OCI-LY1 (cell line): Measurements from ENCODE around the gene KCNMA1.

Source experiments
- H2AFZ ChIP-seq: fragments of 200-600 bp; sonication (generic), shearing (Covaris generic); 2 replicates; pipeline ENCODE4 v1.6.0; 2014; ENCODE audit warnings: antibody characterized with exemption, mild to moderate bottlenecking, low read length
- H3F3A ChIP-seq: fragments of 200-600 bp; sonication (generic), shearing (Covaris generic); 2 replicates; pipeline ENCODE4 v1.6.0; 2014; ENCODE audit warnings: mild to moderate bottlenecking, antibody characterized with exemption, low read length, moderate library complexity; ENCODE audit not compliant: insufficient read depth
- H3K27ac ChIP-seq: fragments of 200-600 bp; sonication (generic); 2 replicates; pipeline ENCODE4 v1.5.1; 2014; ENCODE audit warnings: low read length, mixed run types, mild to moderate bottlenecking, low read depth; ENCODE audit not compliant: poor library complexity, severe bottlenecking
- H3K27me3 ChIP-seq: fragments of 200-600 bp; sonication (generic); 2 replicates; pipeline ENCODE4 v1.6.0; 2014; ENCODE audit warnings: antibody characterized with exemption, mild to moderate bottlenecking, low read length, moderate library complexity; ENCODE audit not compliant: insufficient read depth
- H3K36me3 ChIP-seq: fragments of 200-600 bp; sonication (generic); 2 replicates; pipeline ENCODE4 v1.6.1; 2014; ENCODE audit warnings: mild to moderate bottlenecking, antibody characterized with exemption, low read length, moderate library complexity, mixed read lengths; ENCODE audit not compliant: insufficient read depth
- H3K4me1 ChIP-seq: fragments of 200-600 bp; sonication (generic); 2 replicates; pipeline ENCODE4 v1.5.1; 2014; ENCODE audit warnings: mild to moderate bottlenecking, low read length, moderate library complexity; ENCODE audit not compliant: insufficient read depth, severe bottlenecking
- H3K4me2 ChIP-seq: fragments of 200-600 bp; sonication (generic), shearing (Covaris generic); 2 replicates; pipeline ENCODE4 v1.6.1; 2014; ENCODE audit warnings: low read length
- H3K4me3 ChIP-seq: fragments of 200-600 bp; sonication (generic); 2 replicates; pipeline ENCODE4 v1.5.1; 2014; ENCODE audit warnings: low read length, low read depth, mild to moderate bottlenecking, mixed read lengths; ENCODE audit not compliant: poor library complexity, severe bottlenecking
- H3K79me2 ChIP-seq: fragments of 200-600 bp; shearing (Covaris generic); 2 replicates; pipeline ENCODE4 v1.6.1; 2016; ENCODE audit warnings: mixed run types, low read length, mixed read lengths; ENCODE audit not compliant: insufficient read depth
- H3K9ac ChIP-seq: fragments of 200-600 bp; sonication (generic), shearing (Covaris generic); 2 replicates; pipeline ENCODE4 v1.6.1; 2014; ENCODE audit warnings: mild to moderate bottlenecking, low read length, mixed read lengths
- H3K9me2 ChIP-seq: fragments of 200-600 bp; sonication (generic), shearing (Covaris generic); 2 replicates; pipeline ENCODE4 v1.6.1; 2014; ENCODE audit warnings: low read depth, mild to moderate bottlenecking, low read length, mixed read lengths
- H3K9me3 ChIP-seq: fragments of 200-600 bp; shearing (Covaris generic); 2 replicates; pipeline ENCODE4 v1.6.1; 2014; ENCODE audit warnings: low read length, mixed read lengths
- H4K20me1 ChIP-seq: fragments of 200-600 bp; sonication (generic), shearing (Covaris generic); 2 replicates; pipeline ENCODE4 v1.6.0; 2016; ENCODE audit warnings: mild to moderate bottlenecking, low read length; ENCODE audit not compliant: insufficient read depth
- EZH2 ChIP-seq: fragments of 200-600 bp; sonication (generic), shearing (Covaris generic); IDR thresholded peaks from 2 replicates; pipeline ENCODE4 v1.8.0; 2017; ENCODE audit warnings: borderline replicate concordance, mixed run types, mild to moderate bottlenecking, antibody characterized with exemption, low read length, moderate library complexity, mixed read lengths
- TF ChIP-seq, protein P1 (sequence below): fragments of 200-600 bp; sonication (generic), shearing (Covaris generic); IDR thresholded peaks from 2 replicates; pipeline ENCODE4 v1.5.1; 2017; ENCODE audit warnings: mild to moderate bottlenecking, antibody characterized with exemption, low read length, moderate library complexity, mixed read lengths

The KCNMA1 gene

DNA sequence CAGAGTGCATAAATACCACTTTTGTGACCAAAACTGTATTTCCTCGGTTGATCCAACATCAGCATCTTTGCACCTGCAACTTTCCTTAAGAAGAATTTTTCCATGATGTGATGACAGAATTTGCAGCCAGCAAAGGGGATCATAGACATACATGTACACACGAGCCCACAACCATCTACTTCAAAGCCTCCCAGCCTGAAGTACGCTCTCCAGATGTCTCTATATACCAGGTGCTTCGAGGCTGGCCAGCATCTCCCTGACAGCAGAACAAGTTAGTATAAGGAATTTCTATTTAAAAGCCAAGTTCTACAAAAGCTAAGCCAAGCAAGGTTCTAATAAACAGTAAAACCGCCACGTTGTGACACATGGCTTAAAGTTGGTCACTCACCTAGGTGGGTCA lies 328.5 kb downstream of the KCNMA1 start:
- H3K4me1 ChIP-seq: no peaks in the 10 kb centered on the region
- H3K4me3 ChIP-seq: no peak overlapping the region
- no peaks in the 10 kb centered on the region for H3F3A ChIP-seq
- no peak overlapping the region for H3K9ac ChIP-seq
- H3K27ac ChIP-seq: no peak overlapping the region
- no peaks in the 10 kb centered on the region for H3K79me2 ChIP-seq
- no peaks in the 10 kb centered on the region for H3K9me3 ChIP-seq
- no peak for TF ChIP-seq EZH2
- TF ChIP-seq, protein P1, sequence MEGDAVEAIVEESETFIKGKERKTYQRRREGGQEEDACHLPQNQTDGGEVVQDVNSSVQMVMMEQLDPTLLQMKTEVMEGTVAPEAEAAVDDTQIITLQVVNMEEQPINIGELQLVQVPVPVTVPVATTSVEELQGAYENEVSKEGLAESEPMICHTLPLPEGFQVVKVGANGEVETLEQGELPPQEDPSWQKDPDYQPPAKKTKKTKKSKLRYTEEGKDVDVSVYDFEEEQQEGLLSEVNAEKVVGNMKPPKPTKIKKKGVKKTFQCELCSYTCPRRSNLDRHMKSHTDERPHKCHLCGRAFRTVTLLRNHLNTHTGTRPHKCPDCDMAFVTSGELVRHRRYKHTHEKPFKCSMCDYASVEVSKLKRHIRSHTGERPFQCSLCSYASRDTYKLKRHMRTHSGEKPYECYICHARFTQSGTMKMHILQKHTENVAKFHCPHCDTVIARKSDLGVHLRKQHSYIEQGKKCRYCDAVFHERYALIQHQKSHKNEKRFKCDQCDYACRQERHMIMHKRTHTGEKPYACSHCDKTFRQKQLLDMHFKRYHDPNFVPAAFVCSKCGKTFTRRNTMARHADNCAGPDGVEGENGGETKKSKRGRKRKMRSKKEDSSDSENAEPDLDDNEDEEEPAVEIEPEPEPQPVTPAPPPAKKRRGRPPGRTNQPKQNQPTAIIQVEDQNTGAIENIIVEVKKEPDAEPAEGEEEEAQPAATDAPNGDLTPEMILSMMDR: no peak
- H3K27me3 ChIP-seq: no peaks in the 10 kb centered on the region
- no peaks in the 10 kb centered on the region for H3K36me3 ChIP-seq
- H3K4me2 ChIP-seq: no peak overlapping the region
- no peaks in the 10 kb centered on the region for H3K9me2 ChIP-seq
- no peak overlapping the region for H2AFZ ChIP-seq
- no peaks in the 10 kb centered on the region for H4K20me1 ChIP-seq

DNA sequence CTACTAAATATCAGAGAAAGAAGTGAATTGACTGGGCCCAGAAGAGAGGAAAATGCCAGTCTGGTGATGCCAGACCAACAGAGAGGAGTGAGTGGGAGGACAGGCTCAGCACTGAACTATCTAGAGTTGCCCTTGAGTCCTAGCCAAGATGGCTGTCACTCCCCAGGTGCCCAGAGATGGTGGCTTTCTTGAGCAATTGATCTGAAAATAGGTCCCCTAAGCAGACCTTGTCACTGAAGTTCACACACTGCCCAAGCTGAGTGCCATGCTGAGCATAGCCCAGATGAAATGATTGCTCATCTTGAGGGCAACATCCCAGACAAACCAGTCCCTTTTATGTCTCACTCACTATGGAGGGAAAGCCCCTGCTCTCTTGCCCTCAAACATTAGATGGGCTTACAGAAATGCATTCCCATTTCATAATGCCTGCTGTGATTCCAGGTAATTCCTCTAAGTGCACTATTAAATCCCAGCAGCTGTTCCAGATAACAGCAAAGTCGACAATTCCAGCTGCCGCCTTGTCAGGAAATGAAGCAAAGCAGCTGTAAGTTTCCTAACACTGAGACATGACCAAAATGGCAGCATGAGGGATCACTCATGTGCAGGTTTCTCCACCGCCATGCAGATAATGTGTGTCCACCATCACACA lies 329.4 kb downstream of the KCNMA1 start:
- TF ChIP-seq, protein P1: no peak
- no peak for TF ChIP-seq EZH2
- H3K9me3 ChIP-seq: no peaks in the 10 kb centered on the region
- no peak overlapping the region for H3K4me3 ChIP-seq
- no peaks in the 10 kb centered on the region for H3K36me3 ChIP-seq
- no peak overlapping the region for H3K9ac ChIP-seq
- no peak overlapping the region for H3K4me2 ChIP-seq
- H3K27ac ChIP-seq: no peak overlapping the region
- H2AFZ ChIP-seq: no peak overlapping the region
- H3K27me3 ChIP-seq: no peaks in the 10 kb centered on the region
- no peaks in the 10 kb centered on the region for H3K4me1 ChIP-seq
- H3K9me2 ChIP-seq: no peaks in the 10 kb centered on the region
- H4K20me1 ChIP-seq: no peaks in the 10 kb centered on the region
- H3K79me2 ChIP-seq: no peaks in the 10 kb centered on the region
- H3F3A ChIP-seq: no peaks in the 10 kb centered on the region

DNA sequence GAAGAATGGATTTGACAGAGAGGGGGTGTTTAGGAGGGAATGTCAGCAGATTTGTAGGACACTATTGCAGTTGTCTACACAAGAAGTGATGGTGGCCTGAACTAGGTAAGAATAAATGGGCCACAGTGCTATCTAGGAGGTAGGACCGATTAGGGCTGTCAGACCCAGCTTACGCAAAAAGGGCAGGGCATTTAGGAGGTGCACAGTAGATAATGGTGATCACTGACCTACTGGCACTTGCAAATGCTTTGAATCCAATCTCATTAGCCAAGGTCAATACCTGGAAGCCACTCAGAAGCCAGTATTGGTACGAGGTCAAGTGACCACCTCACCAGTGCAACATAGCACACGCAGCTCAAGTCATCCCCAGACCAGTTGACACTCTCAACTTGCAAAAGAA lies 330.9 kb downstream of the KCNMA1 start:
- H3K4me2 ChIP-seq: no peak overlapping the region
- no peaks in the 10 kb centered on the region for H3K79me2 ChIP-seq

More for the DNA sequence above, 330.9 kb downstream of the KCNMA1 start:
- Histone ChIP-seq H3K4me3 (no peak overlapping the region), H3K27ac (no peak overlapping the region), H3K27me3 (no peaks in the 10 kb centered on the region), H3K9me3 (no peaks in the 10 kb centered on the region), H2AFZ (no peak overlapping the region), H3K4me1 (no peaks in the 10 kb centered on the region), H3K36me3 (no peaks in the 10 kb centered on the region), H3F3A (no peaks in the 10 kb centered on the region), H3K9ac (no peak overlapping the region), H4K20me1 (no peaks in the 10 kb centered on the region), H3K9me2 (no peaks in the 10 kb centered on the region)
- no peak for TF ChIP-seq EZH2
- TF ChIP-seq, protein P1: no peak
